ENCODE results near the gene MYO19.

The MYO19 gene

DNA sequence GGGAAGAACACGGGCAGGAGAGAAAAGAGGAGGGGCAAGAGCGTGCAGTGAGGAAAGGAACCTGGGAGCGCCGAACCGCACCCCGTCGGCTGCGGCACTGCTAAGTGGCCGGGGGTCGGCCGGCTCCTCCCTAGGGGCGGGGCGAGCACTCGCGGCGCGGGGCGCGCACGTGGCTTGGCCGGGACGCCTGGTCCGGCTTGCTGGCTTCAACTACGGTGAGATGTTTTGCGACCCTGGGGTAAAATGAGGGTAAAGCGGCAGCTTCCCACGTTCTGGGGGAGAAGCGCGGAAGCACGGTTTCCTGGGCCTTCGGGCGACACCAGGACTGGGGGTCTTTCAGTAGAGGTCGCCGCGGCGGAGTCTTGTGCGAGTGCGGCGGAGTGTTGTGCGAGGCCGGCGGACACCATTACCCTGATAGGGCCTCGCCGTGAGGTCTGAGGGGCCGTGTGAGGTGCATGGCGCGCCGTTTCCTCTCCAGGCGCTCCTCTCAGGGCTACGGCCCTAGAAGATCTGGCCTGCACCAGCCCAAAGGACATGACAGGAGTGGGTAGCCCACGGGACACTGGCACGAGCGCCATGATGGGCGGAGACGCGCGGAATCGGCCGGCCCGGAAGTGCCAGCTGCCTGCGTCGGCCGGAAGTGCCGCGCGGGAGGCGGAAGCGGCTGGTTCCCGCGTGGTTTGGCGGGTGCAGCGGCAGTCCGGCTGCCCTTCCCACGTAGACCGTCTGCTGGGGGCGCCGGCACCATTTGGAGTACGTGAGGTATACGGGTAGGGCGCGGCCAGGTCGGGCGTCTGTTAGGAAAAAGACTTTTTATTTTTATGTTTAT lies at the start of gene MYO19, which contains the start of gene PIGW (continued):
- TF ChIP-seq PATZ1 (tag by site-specific recombination; IDR thresholded peaks at IDR 0.05) (peak; percentile 77), ZNF654 (tag by site-specific recombination; IDR thresholded peaks at IDR 0.05; ENCODE audit: low read depth) (no peak), ZFP37 (tag by site-specific recombination; IDR thresholded peaks at IDR 0.05) (0 out of 2 replicates have a peak, but pooled peaks have one; percentile 59), GFI1B (tag by site-specific recombination; IDR thresholded peaks at IDR 0.05) (no peak), HOXC10 (CRISPR knock-in tag; IDR thresholded peaks at IDR 0.05) (0 out of 2 replicates have a peak, but pooled peaks have one; percentile 67), ZSCAN23 (tag by site-specific recombination; IDR thresholded peaks at IDR 0.05) (no peak), ZNF621 (tag by site-specific recombination; IDR thresholded peaks at IDR 0.05) (no peak), ZNF629 (tag by site-specific recombination; IDR thresholded peaks at IDR 0.05) (peak; percentile 73), ZEB2 (tag by site-specific recombination; IDR thresholded peaks at IDR 0.05) (0 out of 2 replicates have a peak, but pooled peaks have one; percentile 84), ZNF600 (tag by site-specific recombination; IDR thresholded peaks at IDR 0.05) (peak; percentile 43), KLF9 (tag by site-specific recombination; IDR thresholded peaks at IDR 0.05; ENCODE audit: low read depth) (peak; percentile 66), PRDM10 (tag by site-specific recombination; IDR thresholded peaks at IDR 0.05) (peak; percentile 72), KLF16 (tag by site-specific recombination; IDR thresholded peaks at IDR 0.05) (peak; percentile 74; the same call in 1 of the 2 replicates), ZSCAN30 (tag by site-specific recombination; IDR thresholded peaks at IDR 0.05) (peak; percentile 40; the same call in 1 of the 2 replicates), YY1 (tag by site-specific recombination; IDR thresholded peaks at IDR 0.05) (peak; percentile 91), GLI4 (tag by site-specific recombination; IDR thresholded peaks at IDR 0.05) (peak; percentile 76), KLF10 (tag by site-specific recombination; IDR thresholded peaks at IDR 0.05) (peak; percentile 31; the same call in 1 of the 2 replicates), ZNF660 (tag by site-specific recombination; IDR thresholded peaks at IDR 0.05) (peak; percentile 71), ZNF394 (tag by site-specific recombination; IDR thresholded peaks at IDR 0.05; ENCODE audit: borderline replicate concordance) (peak; percentile 42; the same call in 1 of the 2 replicates), PRDM1 (tag by site-specific recombination; IDR thresholded peaks at IDR 0.05) (no peak), ZNF350 (tag by site-specific recombination; IDR thresholded peaks at IDR 0.05) (no peak), ZNF677 (tag by site-specific recombination; IDR thresholded peaks at IDR 0.05) (no peak), KLF7 (tag by site-specific recombination; IDR thresholded peaks at IDR 0.05; ENCODE audit: borderline replicate concordance) (peak; percentile 95), FEZF1 (tag by site-specific recombination; IDR thresholded peaks at IDR 0.05) (peak; percentile 78), KLF1 (tag by site-specific recombination; IDR thresholded peaks at IDR 0.05) (peak; percentile 57)
- TF ChIP-seq, protein P1, sequence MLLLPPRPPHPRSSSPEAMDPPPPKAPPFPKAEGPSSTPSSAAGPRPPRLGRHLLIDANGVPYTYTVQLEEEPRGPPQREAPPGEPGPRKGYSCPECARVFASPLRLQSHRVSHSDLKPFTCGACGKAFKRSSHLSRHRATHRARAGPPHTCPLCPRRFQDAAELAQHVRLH (tag by site-specific recombination; IDR thresholded peaks at IDR 0.05): peak; percentile 10; the same call in 1 of the 2 replicates
- TF ChIP-seq, protein P2, sequence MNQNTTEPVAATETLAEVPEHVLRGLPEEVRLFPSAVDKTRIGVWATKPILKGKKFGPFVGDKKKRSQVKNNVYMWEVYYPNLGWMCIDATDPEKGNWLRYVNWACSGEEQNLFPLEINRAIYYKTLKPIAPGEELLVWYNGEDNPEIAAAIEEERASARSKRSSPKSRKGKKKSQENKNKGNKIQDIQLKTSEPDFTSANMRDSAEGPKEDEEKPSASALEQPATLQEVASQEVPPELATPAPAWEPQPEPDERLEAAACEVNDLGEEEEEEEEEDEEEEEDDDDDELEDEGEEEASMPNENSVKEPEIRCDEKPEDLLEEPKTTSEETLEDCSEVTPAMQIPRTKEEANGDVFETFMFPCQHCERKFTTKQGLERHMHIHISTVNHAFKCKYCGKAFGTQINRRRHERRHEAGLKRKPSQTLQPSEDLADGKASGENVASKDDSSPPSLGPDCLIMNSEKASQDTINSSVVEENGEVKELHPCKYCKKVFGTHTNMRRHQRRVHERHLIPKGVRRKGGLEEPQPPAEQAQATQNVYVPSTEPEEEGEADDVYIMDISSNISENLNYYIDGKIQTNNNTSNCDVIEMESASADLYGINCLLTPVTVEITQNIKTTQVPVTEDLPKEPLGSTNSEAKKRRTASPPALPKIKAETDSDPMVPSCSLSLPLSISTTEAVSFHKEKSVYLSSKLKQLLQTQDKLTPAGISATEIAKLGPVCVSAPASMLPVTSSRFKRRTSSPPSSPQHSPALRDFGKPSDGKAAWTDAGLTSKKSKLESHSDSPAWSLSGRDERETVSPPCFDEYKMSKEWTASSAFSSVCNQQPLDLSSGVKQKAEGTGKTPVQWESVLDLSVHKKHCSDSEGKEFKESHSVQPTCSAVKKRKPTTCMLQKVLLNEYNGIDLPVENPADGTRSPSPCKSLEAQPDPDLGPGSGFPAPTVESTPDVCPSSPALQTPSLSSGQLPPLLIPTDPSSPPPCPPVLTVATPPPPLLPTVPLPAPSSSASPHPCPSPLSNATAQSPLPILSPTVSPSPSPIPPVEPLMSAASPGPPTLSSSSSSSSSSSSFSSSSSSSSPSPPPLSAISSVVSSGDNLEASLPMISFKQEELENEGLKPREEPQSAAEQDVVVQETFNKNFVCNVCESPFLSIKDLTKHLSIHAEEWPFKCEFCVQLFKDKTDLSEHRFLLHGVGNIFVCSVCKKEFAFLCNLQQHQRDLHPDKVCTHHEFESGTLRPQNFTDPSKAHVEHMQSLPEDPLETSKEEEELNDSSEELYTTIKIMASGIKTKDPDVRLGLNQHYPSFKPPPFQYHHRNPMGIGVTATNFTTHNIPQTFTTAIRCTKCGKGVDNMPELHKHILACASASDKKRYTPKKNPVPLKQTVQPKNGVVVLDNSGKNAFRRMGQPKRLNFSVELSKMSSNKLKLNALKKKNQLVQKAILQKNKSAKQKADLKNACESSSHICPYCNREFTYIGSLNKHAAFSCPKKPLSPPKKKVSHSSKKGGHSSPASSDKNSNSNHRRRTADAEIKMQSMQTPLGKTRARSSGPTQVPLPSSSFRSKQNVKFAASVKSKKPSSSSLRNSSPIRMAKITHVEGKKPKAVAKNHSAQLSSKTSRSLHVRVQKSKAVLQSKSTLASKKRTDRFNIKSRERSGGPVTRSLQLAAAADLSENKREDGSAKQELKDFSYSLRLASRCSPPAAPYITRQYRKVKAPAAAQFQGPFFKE (tag by site-specific recombination; IDR thresholded peaks at IDR 0.05; ENCODE audit: borderline replicate concordance): no peak

All from HEK293 (cell line).